Measurements from ENCODE around the gene TSPYL4.

The TSPYL4 gene

GRCh38 chr6:116221911-116222310, 32.0 kb downstream of the TSPYL4 start:
- DNase-seq (ENCODE audit: low read depth), result no peak

- DNase-seq (ENCODE audit: low read depth), result no peak
Observed at GRCh38 chr6:116221067-116221466, 32.8 kb downstream of the TSPYL4 start.

GRCh38 chr6:116218866-116219265, 35.0 kb downstream of the TSPYL4 start:
- no peak for DNase-seq (ENCODE audit: low read depth)

- DNase-seq (ENCODE audit: low read depth), result no peak
Observed at GRCh38 chr6:116218172-116218633, 35.7 kb downstream of the TSPYL4 start.

GRCh38 chr6:116217069-116217468, 36.8 kb downstream of the TSPYL4 start:
- no peak for DNase-seq (ENCODE audit: low read depth)

- DNase-seq (ENCODE audit: low read depth), result no peak
Observed at GRCh38 chr6:116215414-116215813, 38.5 kb downstream of the TSPYL4 start.

- no peak for DNase-seq (ENCODE audit: low read depth)
Observed at GRCh38 chr6:116214681-116215080, 39.2 kb downstream of the TSPYL4 start.

- DNase-seq (ENCODE audit: low read depth), result no peak
Observed at GRCh38 chr6:116210750-116211425, 43.0 kb downstream of the TSPYL4 start.

- no peak for DNase-seq (ENCODE audit: low read depth)
Observed at GRCh38 chr6:116210316-116210715, 43.6 kb downstream of the TSPYL4 start.

GRCh38 chr6:116208056-116208785, 45.7 kb downstream of the TSPYL4 start:
- DNase-seq (ENCODE audit: low read depth), result no peak

- DNase-seq (ENCODE audit: low read depth), result no peak
Observed at GRCh38 chr6:116206231-116206903, 47.5 kb downstream of the TSPYL4 start.

GRCh38 chr6:116205281-116205680, 48.6 kb downstream of the TSPYL4 start:
- DNase-seq (ENCODE audit: low read depth), result no peak

GRCh38 chr6:116201538-116201937, 52.3 kb downstream of the TSPYL4 start:
- DNase-seq (ENCODE audit: low read depth), result no peak

GRCh38 chr6:116200619-116201249, 53.1 kb downstream of the TSPYL4 start:
- no peak for DNase-seq (ENCODE audit: low read depth)

All from stimulated activated CD8-positive, alpha-beta memory T cell treated with anti-CD3 and anti-CD28 coated beads, Interleukin-15, amount 100 ng/mL, for 24 hours (primary cell).